ENCODE measurements around the gene AGAP1. TPM values are rescaled to one million over a fixed set of nuclear protein-coding genes. Genes with fewer than 3 reads are reported as not detected.

The AGAP1 gene
- total and polyA plus RNA-seq, 4 donors = 2.0 to 8.5 (median 5.4) TPM

GRCh38 chr2:235623752-235624151 lies 129.9 kb downstream of the AGAP1 start:
- Histone ChIP-seq H3K4me3 (ENCODE audit: low read depth in 1 of 3, low read length in 3 of 3) (no peak overlapping the region), H3K27me3 (ENCODE audit: control insufficient read depth in 4 of 4, insufficient read depth in 4 of 4, low read length in 3 of 4) (no peaks in the 10 kb centered on the region), H3K27ac (ENCODE audit: low read depth in 1 of 2, low read length in 2 of 2) (no peak overlapping the region), H3K9me3 (ENCODE audit: control insufficient read depth in 4 of 4, low read length in 3 of 4) (no peaks in the 10 kb centered on the region), H3K36me3 (ENCODE audit: control insufficient read depth in 4 of 4, insufficient read depth in 3 of 4, low read depth in 1 of 4, low read length in 3 of 4) (no peaks in the 10 kb centered on the region), H3K9ac (ENCODE audit: low read depth in 1 of 2, low read length in 2 of 2) (no peak overlapping the region), H3K4me1 (ENCODE audit: control insufficient read depth in 4 of 4, insufficient read depth in 4 of 4, low read length in 3 of 4) (no peaks in the 10 kb centered on the region)
- no peak for DNase-seq (ENCODE audit: low spot score)
- TF ChIP-seq FOXA1 (IDR thresholded peaks at IDR 0.05) (no peak), CTCF (IDR thresholded peaks at IDR 0.05; ENCODE audit: low read depth, low read length, missing input control) (no peak), NR2F2 (IDR thresholded peaks at IDR 0.05) (no peak), TAF1 (conservative IDR thresholded peaks at IDR 0.05) (no peak)
- WGBS = 93% methylated on average over 2 of the region's 2 CpGs

GRCh38 chr2:235626658-235627057 lies 132.8 kb downstream of the AGAP1 start:
- Histone ChIP-seq H3K4me1 (ENCODE audit: control insufficient read depth in 4 of 4, insufficient read depth in 4 of 4, low read length in 3 of 4) (no peaks in the 10 kb centered on the region), H3K9ac (ENCODE audit: low read depth in 1 of 2, low read length in 2 of 2) (no peak overlapping the region), H3K36me3 (ENCODE audit: control insufficient read depth in 4 of 4, insufficient read depth in 3 of 4, low read depth in 1 of 4, low read length in 3 of 4) (no peaks in the 10 kb centered on the region), H3K27me3 (ENCODE audit: control insufficient read depth in 4 of 4, insufficient read depth in 4 of 4, low read length in 3 of 4) (no peaks in the 10 kb centered on the region), H3K9me3 (ENCODE audit: control insufficient read depth in 4 of 4, low read length in 3 of 4) (no peaks in the 10 kb centered on the region), H3K27ac (ENCODE audit: low read depth in 1 of 2, low read length in 2 of 2) (no peak overlapping the region), H3K4me3 (ENCODE audit: low read depth in 1 of 3, low read length in 3 of 3) (no peak overlapping the region)
- no peak for DNase-seq (ENCODE audit: low spot score)
- no peak for TF ChIP-seq JUND (IDR thresholded peaks at IDR 0.05)
- TF ChIP-seq ATF3 (IDR thresholded peaks at IDR 0.05) = no peak
- TF ChIP-seq YY1 (IDR thresholded peaks at IDR 0.05) = no peak
- no peak for TF ChIP-seq CTCF (IDR thresholded peaks at IDR 0.05; ENCODE audit: low read depth, low read length, missing input control)
- TF ChIP-seq TAF1 (conservative IDR thresholded peaks at IDR 0.05) = no peak
- no peak for TF ChIP-seq FOXA2 (IDR thresholded peaks at IDR 0.05)
- no peak for TF ChIP-seq RAD21 (IDR thresholded peaks at IDR 0.05)
- no peak for TF ChIP-seq RXRA (IDR thresholded peaks at IDR 0.05)
- no peak for TF ChIP-seq FOXA1 (IDR thresholded peaks at IDR 0.05)
- no peak for TF ChIP-seq HNF4A (conservative IDR thresholded peaks at IDR 0.05)
- no peak for TF ChIP-seq GABPA (IDR thresholded peaks at IDR 0.05 in 1 of 2, conservative IDR thresholded peaks at IDR 0.05 in 1 of 2)
- WGBS = 96% methylated on average over 5 of the region's 5 CpGs

- no peaks in the 10 kb centered on the region for H3K36me3 ChIP-seq (ENCODE audit: control insufficient read depth in 4 of 4, insufficient read depth in 3 of 4, low read depth in 1 of 4, low read length in 3 of 4)
- H3K9me3 ChIP-seq (ENCODE audit: control insufficient read depth in 4 of 4, low read length in 3 of 4) = no peaks in the 10 kb centered on the region
- DNase-seq (ENCODE audit: low spot score) = no peak
- no peak overlapping the region for H3K27ac ChIP-seq (ENCODE audit: low read depth in 1 of 2, low read length in 2 of 2)
- 87% methylated on average over 4 of the region's 4 CpGs for WGBS
- no peak overlapping the region for H3K4me3 ChIP-seq (ENCODE audit: low read depth in 1 of 3, low read length in 3 of 3)
- H3K9ac ChIP-seq (ENCODE audit: low read depth in 1 of 2, low read length in 2 of 2) = no peak overlapping the region
- TF ChIP-seq ATF3 (IDR thresholded peaks at IDR 0.05) (no peak), HNF4A (conservative IDR thresholded peaks at IDR 0.05) (no peak), TAF1 (conservative IDR thresholded peaks at IDR 0.05) (no peak), RXRA (IDR thresholded peaks at IDR 0.05) (no peak), ZBTB33 (IDR thresholded peaks at IDR 0.05) (no peak), JUND (IDR thresholded peaks at IDR 0.05) (no peak), NR2F2 (IDR thresholded peaks at IDR 0.05) (peak; percentile 36), EGR1 (IDR thresholded peaks at IDR 0.05; ENCODE audit: low read depth in 2 of 2) (no peak)
- H3K27me3 ChIP-seq (ENCODE audit: control insufficient read depth in 4 of 4, insufficient read depth in 4 of 4, low read length in 3 of 4) = no peaks in the 10 kb centered on the region
- no peaks in the 10 kb centered on the region for H3K4me1 ChIP-seq (ENCODE audit: control insufficient read depth in 4 of 4, insufficient read depth in 4 of 4, low read length in 3 of 4)
These were observed 133.8 kb downstream of the AGAP1 start for GRCh38 chr2:235627682-235628081.

Data from liver (tissue), 9 donors.